Fibroblast of lung (primary cell): ENCODE results near the gene JPH2.

Experiments
- EZH2 ChIP-seq: IDR thresholded peaks from 2 replicates; pipeline ENCODE4 v1.5.1; 2012; ENCODE audit warnings: low read length, control low read depth, mild to moderate bottlenecking; ENCODE audit errors: missing control alignments
- TF ChIP-seq, protein P1 (sequence below), 2 donors: IDR thresholded peaks in 1 of 2; conservative IDR thresholded peaks in 1 of 2; 1 replicate in 1 of 2; 2 replicates in 1 of 2; pipeline ENCODE4 v1.5.1; 2011 to 2012; ENCODE audit warnings: low read length in 2 of 2, control low read depth in 1 of 2, inconsistent platforms in 1 of 2, low read depth in 1 of 2, mild to moderate bottlenecking in 1 of 2

DNA sequence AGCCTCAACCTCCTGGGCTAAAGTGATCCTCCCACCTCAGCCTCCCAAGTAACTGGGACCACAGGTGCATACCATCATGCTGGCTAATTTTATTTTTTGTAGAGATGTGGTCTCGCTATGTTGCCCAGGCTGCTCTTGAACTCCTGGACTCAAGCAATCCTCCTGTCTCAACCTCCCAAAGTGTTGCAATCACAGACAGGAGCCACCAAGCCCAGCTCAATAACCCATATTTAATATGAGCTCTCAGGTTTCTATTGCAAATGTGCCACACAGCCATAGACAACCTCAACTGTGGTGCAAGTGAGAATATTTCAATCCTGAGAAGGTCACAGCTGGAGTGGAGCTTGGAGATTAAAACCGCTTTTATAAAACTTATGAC lies 14.4 kb downstream of the JPH2 start:
- TF ChIP-seq, protein P1, sequence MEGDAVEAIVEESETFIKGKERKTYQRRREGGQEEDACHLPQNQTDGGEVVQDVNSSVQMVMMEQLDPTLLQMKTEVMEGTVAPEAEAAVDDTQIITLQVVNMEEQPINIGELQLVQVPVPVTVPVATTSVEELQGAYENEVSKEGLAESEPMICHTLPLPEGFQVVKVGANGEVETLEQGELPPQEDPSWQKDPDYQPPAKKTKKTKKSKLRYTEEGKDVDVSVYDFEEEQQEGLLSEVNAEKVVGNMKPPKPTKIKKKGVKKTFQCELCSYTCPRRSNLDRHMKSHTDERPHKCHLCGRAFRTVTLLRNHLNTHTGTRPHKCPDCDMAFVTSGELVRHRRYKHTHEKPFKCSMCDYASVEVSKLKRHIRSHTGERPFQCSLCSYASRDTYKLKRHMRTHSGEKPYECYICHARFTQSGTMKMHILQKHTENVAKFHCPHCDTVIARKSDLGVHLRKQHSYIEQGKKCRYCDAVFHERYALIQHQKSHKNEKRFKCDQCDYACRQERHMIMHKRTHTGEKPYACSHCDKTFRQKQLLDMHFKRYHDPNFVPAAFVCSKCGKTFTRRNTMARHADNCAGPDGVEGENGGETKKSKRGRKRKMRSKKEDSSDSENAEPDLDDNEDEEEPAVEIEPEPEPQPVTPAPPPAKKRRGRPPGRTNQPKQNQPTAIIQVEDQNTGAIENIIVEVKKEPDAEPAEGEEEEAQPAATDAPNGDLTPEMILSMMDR (conservative IDR thresholded peaks at IDR 0.05 in 1 of 2, IDR thresholded peaks at IDR 0.05 in 1 of 2; ENCODE audit: low read depth in 1 of 2, low read length in 2 of 2) = no peak
- no peak for TF ChIP-seq EZH2
